Peyer's patch (tissue), 4 donors: ENCODE measurements around the gene PTPN23. TPM values are rescaled to one million over a fixed set of nuclear protein-coding genes. Genes with fewer than 3 reads are reported as not detected.

Experiments used
- DNase-seq, 3 donors: peaks; one replicate each; pipeline ENCODE4 v3.0.0-alpha.2; 2017 to 2019
- H3K27ac ChIP-seq, 4 donors: fragments of 200-600 bp; sonication (generic); one replicate each; pipeline ENCODE4 v1.5.1; 2016 to 2019
- H3K27me3 ChIP-seq, 2 donors: fragments of 200-600 bp; sonication (generic); one replicate each; pipeline ENCODE4 v1.5.1; 2019
- H3K36me3 ChIP-seq, 3 donors: fragments of 200-600 bp; sonication (generic); one replicate each; pipeline ENCODE4 v1.5.1; 2016 to 2019
- H3K4me1 ChIP-seq, 4 donors: fragments of 200-600 bp; sonication (generic); one replicate each; pipeline ENCODE4 v1.5.1; 2016 to 2019
- H3K4me3 ChIP-seq, 4 donors: fragments of 200-600 bp; sonication (generic); 1 replicate in 3 of 4; 2 replicates in 1 of 4; pipeline ENCODE4 v1.5.1; 2016 to 2019; ENCODE audit warnings: mild to moderate bottlenecking in 1 of 4
- H3K9me3 ChIP-seq, 4 donors: fragments of 200-600 bp; sonication (generic); one replicate each; pipeline ENCODE4 v1.5.1; 2016 to 2019; ENCODE audit warnings: mild to moderate bottlenecking in 1 of 4
- POLR2A ChIP-seq, 2 donors: fragments of 450-650 bp; IDR thresholded peaks; one replicate each; pipeline ENCODE4 v1.5.1; 2017; ENCODE audit warnings: antibody characterized with exemption in 2 of 2, mild to moderate bottlenecking in 2 of 2, moderate library complexity in 2 of 2
- total RNA-seq, 4 donors: library from RNA; depleted of rRNA; stranded (reverse); fragments of >200 nt; gene quantifications; one replicate each; pipeline ENCODE4 v1.1.0, GENCODE V29; 2016
- TF ChIP-seq, protein P1 (sequence below), 6 experiments: fragments of 450-650 bp in 4 of 6; fragments of 200-600 bp in 2 of 6; sonication (generic) in 1 of 6; IDR thresholded peaks; one replicate each; pipeline ENCODE4 v1.5.1; 2017 to 2019; ENCODE audit warnings: antibody characterized with exemption in 6 of 6, mild to moderate bottlenecking in 3 of 6, moderate library complexity in 1 of 6

Gene PTPN23
- total RNA-seq, 4 donors from 2014 or later: 52.4 to 284 (median 80.8) TPM

DNA sequence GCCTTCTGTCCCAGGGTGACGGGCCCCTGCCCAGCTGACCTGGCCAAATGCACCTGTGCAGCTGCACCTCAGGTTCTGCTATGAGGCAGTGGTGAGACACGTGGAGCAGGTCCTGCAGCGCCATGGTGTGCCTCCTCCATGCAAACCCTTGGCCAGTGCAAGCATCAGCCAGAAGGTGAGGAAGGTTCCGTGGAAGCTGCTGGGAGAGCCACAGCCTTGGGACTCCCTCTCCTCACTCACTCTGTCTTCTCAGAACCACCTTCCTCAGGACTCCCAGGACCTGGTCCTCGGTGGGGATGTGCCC, 31.6 kb downstream of the PTPN23 start:
- Histone ChIP-seq H3K9me3 (no peaks in the 10 kb centered on the region), H3K4me3 (no peak overlapping the region), H3K36me3 (peaks cover 0 to 97% (median 0%) of the 10 kb centered on the region in 3 donors), H3K4me1 (no peaks in the 10 kb centered on the region), H3K27me3 (no peaks in the 10 kb centered on the region), H3K27ac (no peak overlapping the region)
- TF ChIP-seq POLR2A (IDR thresholded peaks at IDR 0.05): no peak
- TF ChIP-seq, protein P1, sequence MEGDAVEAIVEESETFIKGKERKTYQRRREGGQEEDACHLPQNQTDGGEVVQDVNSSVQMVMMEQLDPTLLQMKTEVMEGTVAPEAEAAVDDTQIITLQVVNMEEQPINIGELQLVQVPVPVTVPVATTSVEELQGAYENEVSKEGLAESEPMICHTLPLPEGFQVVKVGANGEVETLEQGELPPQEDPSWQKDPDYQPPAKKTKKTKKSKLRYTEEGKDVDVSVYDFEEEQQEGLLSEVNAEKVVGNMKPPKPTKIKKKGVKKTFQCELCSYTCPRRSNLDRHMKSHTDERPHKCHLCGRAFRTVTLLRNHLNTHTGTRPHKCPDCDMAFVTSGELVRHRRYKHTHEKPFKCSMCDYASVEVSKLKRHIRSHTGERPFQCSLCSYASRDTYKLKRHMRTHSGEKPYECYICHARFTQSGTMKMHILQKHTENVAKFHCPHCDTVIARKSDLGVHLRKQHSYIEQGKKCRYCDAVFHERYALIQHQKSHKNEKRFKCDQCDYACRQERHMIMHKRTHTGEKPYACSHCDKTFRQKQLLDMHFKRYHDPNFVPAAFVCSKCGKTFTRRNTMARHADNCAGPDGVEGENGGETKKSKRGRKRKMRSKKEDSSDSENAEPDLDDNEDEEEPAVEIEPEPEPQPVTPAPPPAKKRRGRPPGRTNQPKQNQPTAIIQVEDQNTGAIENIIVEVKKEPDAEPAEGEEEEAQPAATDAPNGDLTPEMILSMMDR (IDR thresholded peaks at IDR 0.05): no peak
- DNase-seq: peak in 1 of 3 donors; percentile 45

DNA sequence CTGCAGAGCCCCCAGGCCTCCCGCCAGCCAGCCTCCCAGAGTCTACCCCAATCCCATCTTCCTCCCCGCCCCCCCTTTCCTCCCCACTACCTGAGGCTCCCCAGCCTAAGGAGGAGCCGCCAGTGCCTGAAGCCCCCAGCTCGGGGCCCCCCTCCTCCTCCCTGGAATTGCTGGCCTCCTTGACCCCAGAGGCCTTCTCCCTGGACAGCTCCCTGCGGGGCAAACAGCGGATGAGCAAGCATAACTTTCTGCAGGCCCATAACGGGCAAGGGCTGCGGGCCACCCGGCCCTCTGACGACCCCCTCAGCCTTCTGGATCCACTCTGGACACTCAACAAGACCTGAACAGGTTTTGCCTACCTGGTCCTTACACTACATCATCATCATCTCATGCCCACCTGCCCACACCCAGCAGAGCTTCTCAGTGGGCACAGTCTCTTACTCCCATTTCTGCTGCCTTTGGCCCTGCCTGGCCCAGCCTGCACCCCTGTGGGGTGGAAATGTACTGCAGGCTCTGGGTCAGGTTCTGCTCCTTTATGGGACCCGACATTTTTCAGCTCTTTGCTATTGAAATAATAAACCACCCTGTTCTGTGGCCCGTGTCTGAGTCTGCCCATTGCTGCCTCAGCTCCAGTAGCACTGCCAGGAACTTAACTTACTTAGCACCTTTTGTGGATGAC, 32.2 kb downstream of the PTPN23 start:
- Histone ChIP-seq H3K4me3 (no peak overlapping the region), H3K36me3 (peaks cover 0 to 93% (median 0%) of the 10 kb centered on the region in 3 donors), H3K27me3 (no peaks in the 10 kb centered on the region), H3K4me1 (no peaks in the 10 kb centered on the region), H3K9me3 (no peaks in the 10 kb centered on the region), H3K27ac (no peak overlapping the region)
- TF ChIP-seq POLR2A (IDR thresholded peaks at IDR 0.05): no peak
- TF ChIP-seq, protein P1 (IDR thresholded peaks at IDR 0.05): peak in 1 of 6 experiments; percentile 8
- DNase-seq: peak in 2 of 3 donors; percentile 46

DNA sequence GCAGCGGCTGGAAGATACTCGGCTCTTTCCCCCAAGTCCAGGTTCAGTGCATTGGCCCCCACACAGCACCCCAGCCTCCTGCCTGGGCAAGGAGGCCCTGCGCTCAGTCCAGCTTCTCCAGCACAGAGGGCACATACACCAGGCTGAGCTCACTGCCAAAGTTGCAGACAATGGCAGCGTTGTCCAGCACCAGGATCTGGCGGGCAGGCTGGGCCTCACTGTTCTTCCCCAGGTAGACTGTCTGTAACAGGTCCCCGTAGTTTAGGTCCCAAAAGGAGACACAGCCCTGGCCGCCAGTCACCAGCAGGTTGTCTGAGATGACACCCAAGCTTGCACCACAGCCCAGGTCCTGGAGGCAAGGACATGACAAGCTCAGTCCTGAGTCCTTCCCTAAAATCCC, 32.9 kb downstream of the PTPN23 start:
- Histone ChIP-seq H3K27ac (no peak overlapping the region), H3K9me3 (no peaks in the 10 kb centered on the region), H3K27me3 (no peaks in the 10 kb centered on the region), H3K4me3 (no peak overlapping the region), H3K36me3 (peaks cover 0 to 93% (median 0%) of the 10 kb centered on the region in 3 donors), H3K4me1 (no peaks in the 10 kb centered on the region)
- DNase-seq: no peak
- TF ChIP-seq POLR2A (IDR thresholded peaks at IDR 0.05): no peak
- TF ChIP-seq, protein P1 (IDR thresholded peaks at IDR 0.05): no peak

DNA sequence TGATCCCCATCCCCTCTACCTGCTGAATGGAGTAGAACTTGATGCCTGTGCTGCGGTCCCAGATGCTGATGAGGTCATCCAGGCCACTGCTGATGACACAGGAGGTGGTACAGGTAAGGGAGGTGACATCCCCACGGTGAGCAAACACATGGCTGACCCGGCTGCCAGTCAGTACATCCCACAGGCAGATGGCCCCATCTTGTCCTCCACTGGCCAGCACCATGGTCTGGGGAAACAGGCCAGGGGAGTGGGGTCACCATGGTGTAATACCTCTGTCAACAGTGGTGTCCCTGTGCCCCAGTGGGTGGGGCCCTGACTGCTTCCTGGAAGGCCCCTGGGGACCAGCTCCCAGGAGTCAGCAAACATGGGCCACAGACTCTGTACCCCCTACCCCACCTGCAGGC, 33.3 kb downstream of the PTPN23 start:
- peaks cover 0 to 93% (median 0%) of the 10 kb centered on the region in 3 donors for H3K36me3 ChIP-seq
- H3K4me3 ChIP-seq: no peak overlapping the region
- H3K9me3 ChIP-seq: no peaks in the 10 kb centered on the region
- TF ChIP-seq POLR2A (IDR thresholded peaks at IDR 0.05): no peak
- TF ChIP-seq, protein P1 (IDR thresholded peaks at IDR 0.05): no peak
- H3K27ac ChIP-seq: no peak overlapping the region
- no peak for DNase-seq
- H3K27me3 ChIP-seq: no peaks in the 10 kb centered on the region
- no peaks in the 10 kb centered on the region for H3K4me1 ChIP-seq

DNA sequence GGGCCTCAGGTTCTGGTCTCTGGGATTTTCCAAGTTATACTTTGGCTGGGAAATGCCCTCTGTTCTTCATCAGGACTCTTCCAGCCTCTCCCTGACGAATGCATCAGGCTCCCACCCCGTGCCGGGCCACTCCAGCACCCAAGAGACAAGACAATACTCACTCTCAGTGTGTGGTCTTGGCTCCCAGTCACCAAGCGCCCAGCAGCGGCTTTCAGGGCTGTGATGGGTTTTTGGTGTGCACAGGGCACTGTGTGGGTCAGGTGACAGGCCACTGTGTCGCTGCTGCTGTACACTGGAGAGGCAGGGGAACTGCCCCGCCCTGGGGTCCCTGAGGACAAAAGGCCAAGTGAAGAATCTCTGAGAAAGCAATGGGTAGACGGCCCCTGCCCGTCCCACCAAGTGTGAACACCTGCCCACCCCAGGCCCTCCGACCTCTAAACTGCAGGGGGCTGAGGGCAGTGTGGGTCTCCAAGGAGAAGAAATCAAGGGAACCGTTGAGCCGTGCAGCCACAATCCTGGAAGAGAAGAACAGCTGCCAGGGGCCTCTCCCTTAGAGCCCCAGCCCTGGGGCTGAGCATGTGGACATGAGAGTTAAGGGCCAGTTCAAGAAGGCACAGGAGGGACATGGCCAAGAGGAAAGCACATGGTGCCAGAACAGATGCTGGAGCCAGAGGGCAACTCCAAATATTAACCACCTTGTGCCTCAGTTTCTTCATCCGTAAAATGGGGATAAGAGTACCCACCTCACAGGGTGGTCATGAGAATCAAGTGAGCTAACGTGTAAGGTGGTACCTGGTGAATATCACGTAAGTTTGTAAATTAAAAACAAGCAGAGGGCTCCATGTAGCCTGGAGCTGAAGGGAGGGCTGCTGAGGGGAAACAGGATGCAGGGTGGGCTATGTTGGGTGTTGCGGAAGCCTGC, 34.1 kb downstream of the PTPN23 start:
- no peaks in the 10 kb centered on the region for H3K9me3 ChIP-seq
- H3K36me3 ChIP-seq: peaks cover 0 to 93% (median 0%) of the 10 kb centered on the region in 3 donors
- no peak overlapping the region for H3K4me3 ChIP-seq
- H3K27me3 ChIP-seq: no peaks in the 10 kb centered on the region
- H3K27ac ChIP-seq: no peak overlapping the region
- H3K4me1 ChIP-seq: no peaks in the 10 kb centered on the region
- TF ChIP-seq POLR2A (IDR thresholded peaks at IDR 0.05): no peak
- TF ChIP-seq, protein P1 (IDR thresholded peaks at IDR 0.05): no peak
- DNase-seq: no peak
